Activated CD8-positive, alpha-beta T cell treated with anti-CD3 and anti-CD28 coated beads for 36 hours (primary cell): ENCODE measurements around the gene CYP26B1. TPM values are rescaled to one million over a fixed set of nuclear protein-coding genes. Genes with fewer than 3 reads are reported as not detected.

Experiments used
- ATAC-seq: fragments of 200-7000 bp; cut with Tn5 transposase; one replicate; pipeline ENCODE4 v1.10.0; 2021; ENCODE audit warnings: mild to moderate bottlenecking, moderate library complexity
- CTCF ChIA-PET: fragments of 350-600 bp; sonication (Branson Sonifier 250); formaldehyde crosslinking; loops from one replicate; lab custom pipeline; 2021; ENCODE audit warnings: antibody characterized with exemption; lab: Charles Lee
- POLR2A ChIA-PET: fragments of 350-600 bp; sonication (Branson Sonifier 250); formaldehyde crosslinking; loops from one replicate; lab custom pipeline; 2021; ENCODE audit warnings: antibody characterized with exemption; lab: Charles Lee
- DNase-seq: peaks from one replicate; pipeline ENCODE4 v3.0.0-alpha.2; 2020
- H3K27ac Mint-ChIP-seq: one replicate; pipeline ENCODE4 v1.8.0; 2021; ENCODE audit warnings: mild to moderate bottlenecking, mixed read lengths
- H3K27me3 Mint-ChIP-seq: one replicate; pipeline ENCODE4 v1.8.0; 2021; ENCODE audit warnings: mixed read lengths
- H3K36me3 Mint-ChIP-seq: one replicate; pipeline ENCODE4 v1.8.0; 2021; ENCODE audit warnings: low read depth, mixed read lengths
- H3K4me1 Mint-ChIP-seq: one replicate; pipeline ENCODE4 v1.8.0; 2021; ENCODE audit warnings: low read depth, mixed read lengths
- H3K4me3 Mint-ChIP-seq: one replicate; pipeline ENCODE4 v1.8.0; 2021; ENCODE audit warnings: mild to moderate bottlenecking, moderate library complexity, mixed read lengths
- H3K9me3 Mint-ChIP-seq: one replicate; pipeline ENCODE4 v1.8.0; 2021; ENCODE audit warnings: mixed read lengths
- CTCF ChIP-seq: fragments of 200-600 bp; IDR thresholded peaks from one replicate; pipeline ENCODE4 v1.8.0; 2022; ENCODE audit warnings: antibody characterized with exemption, mild to moderate bottlenecking
- intact Hi-C: fragments of 100-400 bp; cut with micrococcal nuclease; formaldehyde crosslinking; loops from one replicate; pipeline ENCODE4 v1.10.0; 2022
- total RNA-seq, 2 experiments: library from RNA; stranded (reverse); gene quantifications; one replicate each; pipeline ENCODE4 v1.2.3, GENCODE V29; 2021

Gene CYP26B1
- total RNA-seq, 2 experiments from 2014 or later, result not detected

- TF ChIP-seq CTCF, result no peak
- ATAC-seq (no peak), DNase-seq (no peak)
- H3K27ac Mint-ChIP-seq, result no peak overlapping the region
- peaks cover 7% of the 10 kb centered on the region for H3K27me3 Mint-ChIP-seq
- CTCF ChIA-PET, result interaction anchor here (1.0 kb wide), 1 partner anchor 16 kb away, joined by 3 read pairs; no protein-coding TSS in a partner anchor
- no peaks in the 10 kb centered on the region for H3K36me3 Mint-ChIP-seq
- H3K4me3 Mint-ChIP-seq, result no peak overlapping the region
- no peaks in the 10 kb centered on the region for H3K4me1 Mint-ChIP-seq
- POLR2A ChIA-PET, result no interaction called here
- no peaks in the 10 kb centered on the region for H3K9me3 Mint-ChIP-seq
- intact Hi-C loops, result no loop called here
These were observed 18.1 kb upstream of the CYP26B1 start for GRCh38 chr2:72165792-72166191.

DNA sequence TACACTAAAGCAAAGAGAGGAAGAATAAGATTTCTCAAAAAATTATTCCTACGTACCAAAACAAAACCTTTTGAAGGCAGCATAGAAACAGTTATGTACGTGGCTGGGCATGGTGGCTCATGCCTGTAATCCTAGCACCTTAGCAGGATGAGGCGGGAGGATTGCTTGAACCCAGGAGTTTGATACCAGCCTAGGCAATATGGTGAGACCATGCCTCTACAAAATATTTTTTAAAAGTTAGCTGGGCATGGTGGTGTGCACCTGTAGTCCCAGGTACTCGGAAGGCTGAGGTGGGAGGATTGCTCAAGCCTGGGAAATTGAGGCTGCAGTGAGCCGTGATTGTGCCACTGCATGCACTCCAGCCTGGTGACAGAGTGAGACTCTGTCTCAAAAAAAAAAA is 14.9 kb upstream of the CYP26B1 start:
- Mint-ChIP-seq H3K27ac (no peak overlapping the region), H3K9me3 (no peaks in the 10 kb centered on the region), H3K4me1 (no peaks in the 10 kb centered on the region), H3K27me3 (peaks cover 14% of the 10 kb centered on the region), H3K36me3 (no peaks in the 10 kb centered on the region), H3K4me3 (no peak overlapping the region)
- CTCF ChIA-PET, result no interaction called here
- POLR2A ChIA-PET, result no interaction called here
- TF ChIP-seq CTCF, result no peak
- no peak for ATAC-seq
- intact Hi-C loops, result no loop called here
- DNase-seq, result no peak

- ChIA-PET POLR2A (no interaction called here), CTCF (interaction anchor here (2.2 kb wide), 1 partner anchor 236 kb away, joined by 8 read pairs; no protein-coding TSS in a partner anchor)
- TF ChIP-seq CTCF, result no peak
- no peak overlapping the region for H3K27ac Mint-ChIP-seq
- H3K4me1 Mint-ChIP-seq, result no peaks in the 10 kb centered on the region
- H3K27me3 Mint-ChIP-seq, result peaks cover 22% of the 10 kb centered on the region
- no peaks in the 10 kb centered on the region for H3K9me3 Mint-ChIP-seq
- ATAC-seq, result no peak
- DNase-seq, result no peak
- H3K36me3 Mint-ChIP-seq, result no peaks in the 10 kb centered on the region
- intact Hi-C loops, result no loop called here
- H3K4me3 Mint-ChIP-seq, result no peak overlapping the region
These were observed 11.7 kb upstream of the CYP26B1 start for GRCh38 chr2:72159211-72159993.

DNA sequence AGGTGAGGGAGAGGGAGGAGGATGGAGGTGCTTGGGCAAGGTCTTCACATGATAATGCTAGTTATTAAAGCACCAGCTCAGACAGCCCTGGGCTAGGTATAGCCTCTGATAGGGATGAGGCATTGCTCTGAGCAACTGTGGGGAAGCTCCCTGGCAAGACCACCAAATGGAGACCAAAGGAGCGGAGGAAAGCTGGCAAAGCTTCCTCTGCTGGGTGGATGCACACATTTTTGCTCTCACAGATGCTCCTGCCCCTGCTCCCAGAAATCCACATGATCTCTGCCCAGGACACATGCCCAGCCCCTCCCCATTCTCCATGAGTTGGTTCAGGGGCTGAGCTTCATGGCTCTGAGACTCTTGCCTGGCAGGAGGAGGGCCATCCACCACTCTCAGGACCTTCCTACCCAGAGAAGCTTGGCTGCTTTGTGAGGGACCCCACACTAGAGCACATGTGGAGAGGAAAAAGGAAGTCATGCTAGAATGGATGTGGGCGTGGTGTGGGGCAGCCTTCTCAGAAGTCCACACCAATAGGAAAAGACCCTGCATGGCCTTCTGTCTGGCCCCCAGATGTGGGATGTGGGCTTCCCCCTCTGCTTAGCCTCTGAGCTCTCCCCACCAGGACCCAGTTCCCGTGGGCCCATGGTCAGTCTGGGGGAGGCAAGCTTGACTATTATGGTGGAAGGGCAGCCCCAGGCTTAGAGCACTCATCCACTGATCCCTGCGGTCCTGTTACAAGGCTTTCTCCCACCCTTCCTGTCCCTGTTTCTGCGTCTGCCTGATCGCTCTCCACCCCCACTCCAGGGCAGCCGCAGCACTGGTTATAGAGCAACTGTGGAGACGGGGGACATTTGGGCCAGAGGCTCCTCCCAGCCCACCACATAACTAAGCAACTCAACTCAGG is 10.5 kb upstream of the CYP26B1 start:
- CTCF ChIA-PET, result interaction anchor here (2.2 kb wide), 1 partner anchor 234 kb away, joined by 8 read pairs; no protein-coding TSS in a partner anchor
- no peaks in the 10 kb centered on the region for H3K9me3 Mint-ChIP-seq
- no peak overlapping the region for H3K4me3 Mint-ChIP-seq
- TF ChIP-seq CTCF, result no peak
- no peaks in the 10 kb centered on the region for H3K4me1 Mint-ChIP-seq
- no peaks in the 10 kb centered on the region for H3K36me3 Mint-ChIP-seq
- ATAC-seq (no peak), DNase-seq (no peak)
- intact Hi-C loops, result no loop called here
- POLR2A ChIA-PET, result interaction anchor here (1.3 kb wide), 1 partner anchor 78 kb away, joined by 3 read pairs; no protein-coding TSS in a partner anchor
- H3K27ac Mint-ChIP-seq, result no peak overlapping the region
- peaks cover 22% of the 10 kb centered on the region for H3K27me3 Mint-ChIP-seq
